Mucosa of rectum (tissue), 2 donors: Measurements from ENCODE around the gene EFCAB5.
"Not testable (repeated sequence)": the region's sequence is repeated elsewhere in the genome, so short reads cannot be mapped to it uniquely, and the experiment has no call there.

ENCODE experiments used
- H3K27ac ChIP-seq, 2 donors: one replicate each; pipeline ENCODE4 v1.7.0; 2013; ENCODE audit warnings: inconsistent platforms in 2 of 2, low read depth in 2 of 2, low read length in 2 of 2
- H3K27me3 ChIP-seq, 2 donors: one replicate each; pipeline ENCODE4 v1.7.0; 2013; ENCODE audit warnings: low read length in 2 of 2; ENCODE audit not compliant: control insufficient read depth in 2 of 2, insufficient read depth in 2 of 2
- H3K36me3 ChIP-seq, 2 donors: one replicate each; pipeline ENCODE4 v1.7.0; 2013; ENCODE audit warnings: low read length in 2 of 2; ENCODE audit not compliant: control insufficient read depth in 2 of 2, insufficient read depth in 2 of 2
- H3K4me1 ChIP-seq, 2 donors: one replicate each; pipeline ENCODE4 v1.7.0; 2013; ENCODE audit warnings: low read length in 2 of 2, mild to moderate bottlenecking in 1 of 2; ENCODE audit not compliant: control insufficient read depth in 2 of 2, insufficient read depth in 2 of 2
- H3K4me3 ChIP-seq, 2 donors: one replicate each; pipeline ENCODE4 v1.7.0; 2013; ENCODE audit warnings: low read length in 2 of 2
- H3K9ac ChIP-seq, 2 donors: one replicate each; pipeline ENCODE4 v1.7.0; 2013; ENCODE audit warnings: low read length in 2 of 2, low read depth in 1 of 2, mild to moderate bottlenecking in 1 of 2
- H3K9me3 ChIP-seq, 2 donors: one replicate each; pipeline ENCODE4 v1.7.0; 2013; ENCODE audit warnings: low read length in 2 of 2; ENCODE audit not compliant: control insufficient read depth in 2 of 2
- donor health status: healthy.
- donor health status: Normal muscosa, but diverticular disease.

The EFCAB5 gene

DNA sequence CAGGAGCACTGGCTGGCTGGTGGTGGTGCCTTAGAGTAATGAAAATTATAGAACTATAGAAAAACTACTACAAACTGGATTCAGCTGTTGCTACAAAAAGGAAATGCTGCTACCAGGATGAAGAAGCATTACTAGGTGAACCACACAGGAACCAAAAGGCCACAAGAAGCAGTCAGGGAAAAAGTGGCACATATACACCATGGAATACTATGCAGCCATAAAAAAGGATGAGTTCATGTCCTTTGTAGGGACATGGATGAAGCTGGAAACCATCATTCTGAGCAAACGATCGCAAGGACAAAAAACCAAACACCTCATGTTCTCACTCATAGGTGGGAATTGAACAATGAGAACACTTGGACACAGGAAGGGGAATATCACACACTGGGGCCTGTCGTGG, 5.5 kb upstream of the EFCAB5 start:
- not testable (repeated sequence) for H3K9ac ChIP-seq, H3K4me3 ChIP-seq, H3K27ac ChIP-seq

DNA sequence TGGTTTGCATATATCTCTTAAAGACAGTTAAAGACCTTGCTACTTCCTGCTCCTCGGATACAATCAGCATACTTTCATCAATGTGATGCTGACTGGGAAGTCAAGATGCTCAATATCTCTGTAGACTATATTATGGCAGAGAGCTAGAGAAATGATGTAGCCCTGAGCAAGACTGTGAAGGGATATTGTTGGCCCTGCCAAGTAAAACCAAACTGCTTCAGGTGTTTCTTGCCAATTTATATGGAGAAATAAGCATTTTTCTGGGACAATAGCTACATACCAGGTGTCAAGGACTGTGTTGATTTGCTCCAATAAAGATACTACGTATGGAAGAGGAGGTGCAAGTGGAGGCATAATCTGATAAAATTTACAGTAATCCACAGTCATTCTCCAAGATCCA, 4.7 kb upstream of the EFCAB5 start:
- Histone ChIP-seq H3K27ac (no peak overlapping the region), H3K27me3 (no peaks in the 10 kb centered on the region), H3K4me1 (peaks cover under 1 to 2% of the 10 kb centered on the region in 2 donors), H3K4me3 (no peak overlapping the region), H3K9me3 (no peaks in the 10 kb centered on the region), H3K36me3 (no peaks in the 10 kb centered on the region), H3K9ac (no peak overlapping the region)

More for the DNA sequence above, 5.5 kb upstream of the EFCAB5 start:
- not testable (repeated sequence) for H3K36me3 ChIP-seq, H3K27me3 ChIP-seq, H3K9me3 ChIP-seq, H3K4me1 ChIP-seq

DNA sequence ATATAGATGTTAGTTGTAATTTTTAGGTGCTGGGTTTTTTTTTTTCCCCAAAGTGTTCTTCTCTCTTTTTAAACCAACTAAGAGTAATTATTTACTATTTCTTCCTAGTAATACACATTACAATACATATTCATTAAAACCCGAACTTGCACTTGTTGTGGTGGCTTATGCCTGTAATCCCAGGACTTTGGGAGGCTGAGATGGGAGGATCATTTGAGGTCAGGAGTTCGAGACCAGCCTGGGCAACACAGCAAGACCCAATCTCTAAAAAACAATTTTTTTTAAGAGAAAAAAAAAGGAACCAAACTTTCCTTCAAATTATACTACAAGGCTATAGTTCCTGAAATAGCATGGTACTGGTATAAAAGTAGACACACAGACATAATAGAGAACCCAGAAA, 3.8 kb downstream of the EFCAB5 start:
- H3K9me3 ChIP-seq: no peaks in the 10 kb centered on the region
- H3K36me3 ChIP-seq: no peaks in the 10 kb centered on the region
- no peak overlapping the region for H3K4me3 ChIP-seq
- H3K4me1 ChIP-seq: no peaks in the 10 kb centered on the region
- no peaks in the 10 kb centered on the region for H3K27me3 ChIP-seq
- no peak overlapping the region for H3K27ac ChIP-seq
- no peak overlapping the region for H3K9ac ChIP-seq

DNA sequence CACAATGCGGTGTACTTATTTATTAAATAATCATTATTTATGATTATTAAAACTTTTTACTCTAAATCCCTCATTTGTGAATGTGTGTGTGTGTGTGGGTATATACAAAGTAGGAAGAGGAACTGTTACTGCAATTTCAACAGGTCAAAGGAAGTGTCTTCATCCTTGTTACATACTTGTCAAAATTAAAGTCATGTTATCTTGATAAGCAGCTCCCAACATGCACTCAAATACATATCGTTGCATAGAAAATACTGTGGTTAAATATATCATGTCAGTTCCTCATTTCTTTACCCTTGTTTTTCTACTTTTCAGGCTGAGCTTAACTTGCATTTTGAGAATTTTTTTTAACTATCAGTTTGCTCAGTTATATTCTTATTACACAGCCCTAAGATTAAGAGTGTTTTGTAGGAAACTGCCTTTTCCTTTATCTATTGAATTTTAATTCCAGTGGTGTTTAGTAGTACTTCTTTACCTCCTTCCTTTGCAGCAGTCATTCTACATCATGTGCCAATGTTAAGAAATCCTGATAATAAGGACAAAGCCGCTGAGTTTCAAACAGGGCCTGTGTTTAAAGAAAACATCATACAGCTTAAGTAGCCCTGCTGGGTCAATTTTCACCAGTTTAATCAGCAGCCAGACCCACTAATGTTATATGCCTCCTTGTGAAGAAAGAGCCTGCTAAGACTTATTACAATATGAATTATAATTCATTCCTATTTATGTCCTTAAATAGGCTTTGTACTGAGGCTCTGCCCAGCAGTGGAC, 7.2 kb downstream of the EFCAB5 start:
- H3K27ac ChIP-seq: no peak overlapping the region
- no peaks in the 10 kb centered on the region for H3K9me3 ChIP-seq
- H3K4me3 ChIP-seq: no peak overlapping the region
- H3K36me3 ChIP-seq: no peaks in the 10 kb centered on the region
- no peaks in the 10 kb centered on the region for H3K27me3 ChIP-seq
- no peaks in the 10 kb centered on the region for H3K4me1 ChIP-seq
- H3K9ac ChIP-seq: no peak overlapping the region

DNA sequence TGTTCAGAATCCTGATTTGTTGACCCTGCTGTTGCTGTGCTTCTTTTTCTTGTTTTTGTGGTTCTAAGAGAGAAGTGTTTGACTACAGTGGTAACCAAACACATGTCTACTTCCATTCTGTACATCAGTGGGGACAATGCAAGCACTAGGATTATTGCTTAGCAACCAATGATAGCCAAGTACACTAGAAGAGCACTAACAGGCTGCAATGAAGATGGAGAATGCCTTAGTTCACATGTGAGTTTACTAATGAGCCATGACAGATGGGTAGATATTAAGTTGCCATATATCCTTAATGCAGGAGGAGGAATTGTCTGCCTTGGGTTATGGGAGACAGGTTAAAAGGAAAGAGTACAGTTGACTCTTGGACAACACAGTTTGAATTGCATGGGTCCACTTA, 8.3 kb downstream of the EFCAB5 start:
- Histone ChIP-seq H3K36me3 (no peaks in the 10 kb centered on the region), H3K27ac (no peak overlapping the region), H3K27me3 (no peaks in the 10 kb centered on the region), H3K4me3 (no peak overlapping the region), H3K9me3 (peaks cover 0 to 3% of the 10 kb centered on the region in 2 donors), H3K4me1 (no peaks in the 10 kb centered on the region), H3K9ac (no peak overlapping the region)

DNA sequence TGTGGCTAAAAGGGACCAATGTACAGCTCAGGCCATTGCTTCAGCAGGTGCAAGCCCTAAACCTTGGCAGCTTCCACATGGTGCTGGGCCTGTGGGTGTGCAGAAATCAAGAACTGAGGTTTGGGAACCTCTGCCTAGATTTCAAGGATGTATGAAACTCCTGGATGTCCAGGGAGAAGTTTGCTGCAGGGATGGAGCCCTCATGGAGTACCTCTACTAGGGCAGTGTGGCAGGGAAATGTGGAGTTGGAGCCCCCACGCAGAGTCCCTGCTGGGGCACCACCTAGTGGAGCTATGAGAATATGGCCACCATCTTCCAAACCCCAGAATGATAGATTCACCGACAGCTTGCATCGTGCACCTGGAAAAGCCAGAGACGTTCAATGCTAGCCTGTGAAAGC, 13.0 kb downstream of the EFCAB5 start:
- no peaks in the 10 kb centered on the region for H3K4me1 ChIP-seq
- H3K9ac ChIP-seq: no peak overlapping the region
- H3K27ac ChIP-seq: no peak overlapping the region
- H3K36me3 ChIP-seq: no peaks in the 10 kb centered on the region
- H3K4me3 ChIP-seq: no peak overlapping the region
- H3K9me3 ChIP-seq: peaks cover 0 to 3% of the 10 kb centered on the region in 2 donors
- H3K27me3 ChIP-seq: no peaks in the 10 kb centered on the region

DNA sequence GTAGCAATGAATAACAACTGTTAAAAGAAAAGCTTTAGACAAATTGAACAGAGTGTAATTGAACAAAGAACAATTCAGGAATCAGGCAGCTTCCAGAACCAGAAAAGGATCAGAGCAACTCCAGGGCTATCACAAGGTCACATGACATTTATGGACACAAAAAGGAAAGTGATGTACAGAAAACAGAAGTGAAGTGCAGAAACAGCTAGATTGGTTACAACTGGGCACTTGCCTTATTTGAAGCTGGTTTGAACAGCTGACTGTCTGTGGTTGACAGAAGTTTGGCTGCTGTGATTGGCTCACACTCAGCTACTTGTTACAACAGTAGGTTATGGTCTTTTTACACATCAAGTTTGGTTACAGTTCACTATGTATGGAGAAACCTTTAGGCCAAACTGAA, 14.8 kb downstream of the EFCAB5 start:
- H3K4me3 ChIP-seq: no peak overlapping the region

DNA sequence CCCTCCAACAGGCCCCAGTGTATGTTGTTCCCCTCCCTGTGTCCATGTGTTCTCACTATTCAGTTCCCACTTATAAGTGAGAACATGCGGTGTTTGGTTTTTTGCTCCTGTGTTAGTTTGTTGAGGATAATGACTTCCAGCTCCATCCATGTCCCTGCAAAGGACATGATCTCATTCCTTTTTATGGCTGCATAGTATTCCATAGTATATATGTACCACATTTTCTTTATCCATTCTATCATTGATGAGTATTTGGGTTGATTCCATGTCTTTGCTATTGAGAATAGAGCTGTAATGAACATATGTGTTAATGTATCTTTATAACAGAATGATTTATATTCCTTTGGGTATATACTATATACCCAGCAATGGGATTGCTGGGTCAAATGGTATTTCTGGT, 16.1 kb downstream of the EFCAB5 start:
- H3K36me3 ChIP-seq, H3K9ac ChIP-seq, H3K4me1 ChIP-seq, H3K27me3 ChIP-seq, H3K27ac ChIP-seq, H3K4me3 ChIP-seq, H3K9me3 ChIP-seq: not testable (repeated sequence)

More for the DNA sequence above, 14.8 kb downstream of the EFCAB5 start:
- Histone ChIP-seq H3K36me3 (no peaks in the 10 kb centered on the region), H3K27ac (no peak overlapping the region), H3K4me1 (no peaks in the 10 kb centered on the region), H3K9ac (no peak overlapping the region), H3K27me3 (no peaks in the 10 kb centered on the region), H3K9me3 (peaks cover 0 to 3% of the 10 kb centered on the region in 2 donors)

DNA sequence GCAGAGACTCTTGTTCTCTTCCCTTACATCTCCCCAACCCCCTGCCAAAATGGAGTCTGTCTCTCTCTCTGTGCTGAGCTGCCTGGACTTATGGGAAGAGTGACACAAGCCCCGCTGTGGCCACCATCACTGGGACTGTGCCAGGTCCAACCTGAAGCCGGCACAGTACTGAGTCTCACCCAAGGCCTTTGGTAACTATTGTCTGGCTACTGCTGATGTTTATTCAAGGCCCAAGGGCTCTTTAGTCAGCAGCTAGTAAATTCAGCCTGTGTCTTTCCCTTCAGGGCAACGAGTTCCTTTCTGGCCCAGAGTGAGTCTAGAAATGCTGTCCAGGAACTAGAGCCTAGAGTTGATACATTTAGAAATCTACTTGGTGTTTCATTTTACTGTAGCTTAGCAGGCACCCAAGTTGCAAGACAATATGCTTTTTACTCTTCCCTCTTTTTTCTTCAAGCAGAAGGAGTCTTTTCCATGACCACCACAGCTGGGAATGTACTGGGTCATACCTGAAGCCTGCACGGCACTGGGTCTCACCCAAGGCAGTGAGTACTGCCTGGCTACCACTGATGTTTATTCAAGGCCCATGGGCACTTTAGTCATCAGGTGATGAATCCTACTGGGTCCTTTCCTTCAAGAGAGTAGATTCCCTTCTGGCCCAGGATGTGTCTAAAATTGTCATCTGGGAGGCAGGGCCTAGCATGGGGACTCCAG, 17.7 kb downstream of the EFCAB5 start:
- H3K27ac ChIP-seq: no peak overlapping the region
- peaks cover 0 to 3% of the 10 kb centered on the region in 2 donors for H3K9me3 ChIP-seq
- no peak overlapping the region for H3K4me3 ChIP-seq
- no peaks in the 10 kb centered on the region for H3K4me1 ChIP-seq
- no peaks in the 10 kb centered on the region for H3K36me3 ChIP-seq
- no peaks in the 10 kb centered on the region for H3K27me3 ChIP-seq
- H3K9ac ChIP-seq: no peak overlapping the region

DNA sequence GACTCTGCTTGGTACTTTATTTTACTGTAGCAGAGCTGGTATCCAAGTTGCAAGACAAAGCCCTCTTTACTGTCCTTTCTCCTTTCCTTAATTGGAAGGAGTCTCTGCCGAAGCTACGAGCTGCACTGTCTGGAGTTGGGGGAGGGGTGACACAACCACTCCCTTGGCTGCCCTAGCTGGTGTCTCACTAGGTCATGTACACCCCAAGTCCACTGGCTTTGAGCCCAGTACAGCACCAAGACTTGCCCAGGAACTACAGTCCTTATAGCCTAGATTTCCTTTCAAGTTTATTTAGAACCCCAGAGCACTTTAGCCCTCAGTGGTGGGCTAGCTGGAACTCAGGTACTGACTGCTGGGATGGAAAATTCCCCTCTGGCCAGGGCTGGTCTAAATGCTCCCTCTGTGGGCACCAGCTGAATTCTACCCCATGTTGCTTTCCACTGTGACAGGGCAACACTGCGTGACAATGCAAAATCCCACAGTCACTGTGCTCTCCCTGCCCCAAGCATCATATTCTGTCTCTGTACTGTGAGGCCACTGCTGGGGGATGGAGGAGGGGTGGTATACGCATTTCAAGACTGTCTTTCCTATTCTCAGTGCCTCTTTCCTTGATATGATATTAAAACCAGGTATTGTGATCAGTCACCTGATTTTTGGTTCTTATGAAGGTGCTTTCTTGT, 18.4 kb downstream of the EFCAB5 start:
- H3K4me1 ChIP-seq: no peaks in the 10 kb centered on the region
- H3K27me3 ChIP-seq: no peaks in the 10 kb centered on the region
- no peak overlapping the region for H3K27ac ChIP-seq
- no peaks in the 10 kb centered on the region for H3K36me3 ChIP-seq
- H3K4me3 ChIP-seq: no peak overlapping the region
- no peaks in the 10 kb centered on the region for H3K9me3 ChIP-seq
- no peak overlapping the region for H3K9ac ChIP-seq
